Activated CD8-positive, alpha-beta memory T cell treated with anti-CD3 and anti-CD28 coated beads for 48 hours (primary cell): ENCODE results near the gene FNDC3B.

Source experiments
- DNase-seq, 3 experiments: peaks; one replicate each; pipeline ENCODE4 v3.0.0-alpha.2; 2020; ENCODE audit warnings: low read depth in 2 of 3, low spot score in 2 of 3

The FNDC3B gene

GRCh38 chr3:172072543-172072942 lies 33.2 kb downstream of the FNDC3B start:
- no peak for DNase-seq

- DNase-seq: no peak
These were observed 34.0 kb downstream of the FNDC3B start for GRCh38 chr3:172073262-172073915.

- DNase-seq: no peak
These were observed 34.7 kb downstream of the FNDC3B start for GRCh38 chr3:172074032-172074431.

- DNase-seq: no peak
These were observed 35.2 kb downstream of the FNDC3B start for GRCh38 chr3:172074586-172074985.

GRCh38 chr3:172076212-172076611 lies 36.8 kb downstream of the FNDC3B start:
- no peak for DNase-seq

- DNase-seq: no peak
These were observed 37.9 kb downstream of the FNDC3B start for GRCh38 chr3:172077197-172077757.

- no peak for DNase-seq
These were observed 38.9 kb downstream of the FNDC3B start for GRCh38 chr3:172078244-172078643.

- no peak for DNase-seq
These were observed 39.3 kb downstream of the FNDC3B start for GRCh38 chr3:172078721-172079120.

- DNase-seq: no peak
These were observed 40.1 kb downstream of the FNDC3B start for GRCh38 chr3:172079326-172079976.

- no peak for DNase-seq
These were observed 41.1 kb downstream of the FNDC3B start for GRCh38 chr3:172080503-172080902.

GRCh38 chr3:172082269-172082668 lies 42.9 kb downstream of the FNDC3B start:
- no peak for DNase-seq

GRCh38 chr3:172082820-172083513 lies 43.6 kb downstream of the FNDC3B start:
- DNase-seq: no peak

GRCh38 chr3:172083995-172084409 lies 44.6 kb downstream of the FNDC3B start:
- no peak for DNase-seq

GRCh38 chr3:172084871-172085556 lies 45.6 kb downstream of the FNDC3B start:
- DNase-seq: no peak

- no peak for DNase-seq
These were observed 46.1 kb downstream of the FNDC3B start for GRCh38 chr3:172085557-172085895.

GRCh38 chr3:172086071-172086470 lies 46.7 kb downstream of the FNDC3B start:
- no peak for DNase-seq

GRCh38 chr3:172087198-172087597 lies 47.8 kb downstream of the FNDC3B start:
- DNase-seq: no peak

- DNase-seq: no peak
These were observed 48.5 kb downstream of the FNDC3B start for GRCh38 chr3:172087602-172088580.

- no peak for DNase-seq
These were observed 49.9 kb downstream of the FNDC3B start for GRCh38 chr3:172089250-172089649.

GRCh38 chr3:172090035-172090434 lies 50.7 kb downstream of the FNDC3B start:
- DNase-seq: no peak
